GM12878 (cell line): Measurements from ENCODE around the gene CNPY1. TPM values are rescaled to one million over a fixed set of nuclear protein-coding genes. Genes with fewer than 3 reads are reported as not detected.

Experiments
- ATAC-seq: fragments of 200-7000 bp; cut with Tn5 transposase; 3 replicates; pipeline ENCODE4 v1.9.1; 2020; ENCODE audit warnings: mild to moderate bottlenecking, moderate library complexity
- BruUV-seq: library from RNA; stranded (reverse); fragments of 400-500 nt; replicated peaks from 2 replicates; lab custom pipeline; 2021; lab: Mats Ljungman, UMichigan
- CTCF ChIA-PET: fragments of 300-600 bp; sonication (Branson Sonifier 250); formaldehyde crosslinking; extraction: SDS; loops from one replicate; lab custom pipeline; 2021; ENCODE audit warnings: inconsistent platforms; lab: Yijun Ruan, JAX
- POLR2A ChIA-PET: fragments of 350-600 bp; formaldehyde crosslinking; extraction: SDS; loops from one replicate; lab custom pipeline; 2021; ENCODE audit warnings: inconsistent platforms; lab: Charles Lee
- RAD21 ChIA-PET: fragments of 300-600 bp; sonication (Branson Sonifier 250); formaldehyde crosslinking; loops from one replicate; lab custom pipeline; 2023; ENCODE audit warnings: antibody characterized with exemption; ENCODE audit not compliant: unreplicated experiment; lab: Charles Lee
- SMC1A ChIA-PET: fragments of 300-600 bp; sonication (Branson Sonifier 250); formaldehyde crosslinking; loops from one replicate; lab custom pipeline; 2023; ENCODE audit not compliant: unreplicated experiment, uncharacterized antibody; lab: Charles Lee
- DNase-seq: peaks from one replicate; pipeline ENCODE4 v3.0.0-alpha.2; 2011; ENCODE audit warnings: low read depth, low spot score
- FAIRE-seq: peaks from 3 replicates; lab custom pipeline; 2011; peaks lifted over from hg19 to GRCh38; lab: Jason Lieb, UNC
- H2AFZ ChIP-seq: 2 replicates; pipeline ENCODE4 v1.6.0; 2011; ENCODE audit warnings: low read depth, low read length, control low read depth; ENCODE audit not compliant: control insufficient read depth
- H3K27ac ChIP-seq: 2 replicates; pipeline ENCODE4 v1.5.1; 2011; ENCODE audit warnings: control low read depth; ENCODE audit not compliant: control insufficient read depth, insufficient read depth
- H3K27me3 ChIP-seq, 2 experiments: replicated peaks in 1 of 2; 2 replicates each; pipeline versions ENCODE4 v1.6.0 to v1.6.1; 2011; ENCODE audit warnings: low read length in 1 of 2; ENCODE audit not compliant: control insufficient read depth in 2 of 2, insufficient read depth in 2 of 2
- H3K36me3 ChIP-seq, 2 experiments: 2 replicates each; pipeline ENCODE4 v1.5.1; 2011; ENCODE audit warnings: low read length in 1 of 2; ENCODE audit not compliant: control insufficient read depth in 2 of 2, insufficient read depth in 2 of 2
- H3K4me1 ChIP-seq: 2 replicates; pipeline ENCODE4 v1.6.1; 2011; ENCODE audit warnings: mild to moderate bottlenecking, low read length, moderate library complexity, mixed read lengths; ENCODE audit not compliant: control insufficient read depth, insufficient read depth
- H3K4me2 ChIP-seq: 2 replicates; pipeline ENCODE4 v1.6.0; 2011; ENCODE audit warnings: control low read depth; ENCODE audit not compliant: control insufficient read depth, insufficient read depth
- H3K4me3 ChIP-seq: fragments of 200-600 bp; sonication (generic); 2 replicates; pipeline ENCODE4 v1.5.1; 2016
- H3K79me2 ChIP-seq: 2 replicates; pipeline ENCODE4 v1.6.0; 2011; ENCODE audit warnings: low read length; ENCODE audit not compliant: control insufficient read depth, insufficient read depth
- H3K9ac ChIP-seq: 2 replicates; pipeline ENCODE4 v1.8.0; 2011; ENCODE audit warnings: low read length, control low read depth, mixed read lengths; ENCODE audit not compliant: control insufficient read depth, insufficient read depth
- H3K9me3 ChIP-seq: replicated peaks from 3 replicates; pipeline ENCODE4 v1.5.1; 2011; ENCODE audit warnings: mild to moderate bottlenecking, low read length; ENCODE audit not compliant: control insufficient read depth, insufficient read depth
- H4K20me1 ChIP-seq: 2 replicates; pipeline ENCODE4 v1.6.0; 2011; ENCODE audit not compliant: control insufficient read depth, insufficient read depth
- BRCA1 ChIP-seq: IDR thresholded peaks from 2 replicates; pipeline ENCODE4 v1.6.1; 2011; ENCODE audit warnings: low read depth, low read length, improper control_type of control experiment
- CEBPZ ChIP-seq: fragments of 150-350 bp; IDR thresholded peaks from 2 replicates; pipeline ENCODE4 v1.6.1; 2016; ENCODE audit warnings: low read depth, low read length
- MTA2 ChIP-seq: fragments of 450-650 bp; IDR thresholded peaks from 2 replicates; pipeline ENCODE4 v1.6.1; 2016; ENCODE audit warnings: low read depth, mild to moderate bottlenecking, moderate library complexity
- NFXL1 ChIP-seq: fragments of 450-650 bp; IDR thresholded peaks from 2 replicates; pipeline ENCODE4 v1.6.1; 2017; ENCODE audit warnings: antibody characterized with exemption, mild to moderate bottlenecking, borderline replicate concordance
- NRF1 ChIP-seq: conservative IDR thresholded peaks from 2 replicates; pipeline ENCODE4 v1.6.1; 2011; ENCODE audit warnings: mild to moderate bottlenecking, low read depth, low read length, improper control_type of control experiment
- ZNF217 ChIP-seq: fragments of 450-650 bp; IDR thresholded peaks from 2 replicates; pipeline ENCODE4 v1.6.1; 2017; ENCODE audit warnings: antibody characterized with exemption, mild to moderate bottlenecking
- WGBS: methylation state at CpG from one replicate; pipeline ENCODE4 v1.1.6; 2016; ENCODE audit warnings: low lambda C conversion rate; ENCODE audit not compliant: insufficient replicate concordance, insufficient coverage; ENCODE audit errors: missing lambda C conversion rate; 5-methylcytosine and 5-hydroxymethylcytosine counted together
- in situ Hi-C: fragments of 300-500 bp; cut with MboI; formaldehyde crosslinking; loops from 9 replicates; pipeline ENCODE4 v1.14.3; 2018; ENCODE audit warnings: mixed read lengths
- intact Hi-C: fragments of 100-400 bp; cut with micrococcal nuclease; formaldehyde crosslinking; loops from one replicate; pipeline ENCODE4 v1.14.2; 2022; ENCODE audit not compliant: unreplicated experiment
- polyA plus RNA-seq, 11 experiments: library from polyadenylated mRNA; depleted of rRNA in 4 of 11; unstranded in 6 of 11; stranded (reverse) in 5 of 11; fragments of >200 nt; fragmentation: Nextera tagmentation in 4 of 11; fragmentation: Illumina TruSeq in 1 of 11; extraction: Ambion mirVana in 4 of 11; extraction: Trizol in 1 of 11; gene quantifications; 1 replicate in 1 of 11; 2 replicates in 10 of 11; pipeline versions ENCODE4 v1.2.1 to v1.2.3, GENCODE V29; 2011 to 2016; ENCODE audit warnings: inconsistent platforms in 2 of 11, missing spikeins in 2 of 11, low read depth in 1 of 11
- total RNA-seq, 4 experiments: library from RNA; depleted of rRNA in 3 of 4; stranded (reverse); fragments of >200 nt in 3 of 4; fragmentation: Illumina TruSeq in 1 of 4; extraction: Trizol in 1 of 4; gene quantifications; 2 replicates each; pipeline versions ENCODE4 v1.2.1 to v1.2.3, GENCODE V29; 2013 to 2021

Gene CNPY1
- total and polyA plus RNA-seq, 10 of the 15 experiments (the other 5 are each of a cell fraction or from before 2014, with no cell fraction given) = not detected

- in situ Hi-C loops = no loop called here
- POLR2A ChIA-PET = no interaction called here
Observed at GRCh38 chr7:155529845-155530244, 16.5 kb downstream of the CNPY1 start.

More at GRCh38 chr7:155529845-155530244, 16.5 kb downstream of the CNPY1 start:
- FAIRE-seq (no peak), ATAC-seq (no peak), DNase-seq (no peak)
- CTCF ChIA-PET = no interaction called here
- Histone ChIP-seq H3K36me3 (no peaks in the 10 kb centered on the region), H4K20me1 (no peaks in the 10 kb centered on the region; the same call in 1 of the 2 replicates), H3K27me3 (peaks cover 13 to 22% of the 10 kb centered on the region in 2 experiments), H3K4me2 (no peak overlapping the region), H2AFZ (no peak overlapping the region), H3K27ac (no peak overlapping the region), H3K9ac (no peak overlapping the region), H3K4me1 (no peaks in the 10 kb centered on the region), H3K4me3 (no peak overlapping the region), H3K79me2 (no peaks in the 10 kb centered on the region), H3K9me3 (no peaks in the 10 kb centered on the region; the same call in 2 of the 3 replicates)
- SMC1A ChIA-PET = no interaction called here
- RAD21 ChIA-PET = no interaction called here
- TF ChIP-seq CEBPZ (no peak), NFXL1 (no peak), BRCA1 (no peak), NRF1 (no peak), ZNF217 (no peak), MTA2 (no peak)
- no TSS peak for BruUV-seq
- 34% methylated on average over 11 of the region's 11 CpGs for WGBS
- intact Hi-C loops = loop anchor here (5.0 kb wide), 2 partner anchors 148 to 603 kb away; no protein-coding TSS in a partner anchor
